Lung (tissue), 12 donors: Measurements from ENCODE around the gene TNFRSF4. TPM values are rescaled to one million over a fixed set of nuclear protein-coding genes. Genes with fewer than 3 reads are reported as not detected.

ENCODE experiments used
- ATAC-seq: fragments of 200-7000 bp; cut with Tn5 transposase; one replicate; pipeline ENCODE4 v1.9.1; 2020; ENCODE audit warnings: moderate number of reproducible peaks; ENCODE audit not compliant: insufficient read depth, low FRiP score
- DNase-seq, 3 donors: peaks; one replicate each; pipeline ENCODE4 v3.0.0-alpha.2; 2013 to 2017
- H3K27ac ChIP-seq, 2 donors: one replicate each; pipeline ENCODE4 v1.5.1; 2013; ENCODE audit warnings: mild to moderate bottlenecking in 2 of 2, moderate library complexity in 2 of 2, control low read depth in 1 of 2, inconsistent platforms in 1 of 2, low read depth in 1 of 2, low read length in 1 of 2
- H3K27me3 ChIP-seq, 3 donors: one replicate each; pipeline ENCODE4 v1.5.1; 2013; ENCODE audit warnings: low read length in 2 of 3; ENCODE audit not compliant: control insufficient read depth in 3 of 3, insufficient read depth in 3 of 3
- H3K36me3 ChIP-seq, 4 donors: one replicate each; pipeline ENCODE4 v1.5.1; 2013; ENCODE audit warnings: low read length in 4 of 4, mild to moderate bottlenecking in 1 of 4, moderate library complexity in 1 of 4; ENCODE audit not compliant: control insufficient read depth in 4 of 4, insufficient read depth in 4 of 4
- H3K4me1 ChIP-seq, 5 donors: one replicate each; pipeline ENCODE4 v1.5.1; 2013; ENCODE audit warnings: low read length in 5 of 5, mild to moderate bottlenecking in 2 of 5, moderate library complexity in 1 of 5; ENCODE audit not compliant: control insufficient read depth in 5 of 5, insufficient read depth in 5 of 5
- H3K4me3 ChIP-seq: one replicate; pipeline ENCODE4 v1.5.1; 2013; ENCODE audit warnings: mild to moderate bottlenecking, control low read depth, moderate library complexity
- H3K9ac ChIP-seq, 2 donors: one replicate each; pipeline ENCODE4 v1.5.1; 2013; ENCODE audit warnings: low read length in 2 of 2, control low read depth in 1 of 2; ENCODE audit not compliant: insufficient read depth in 1 of 2
- H3K9me3 ChIP-seq, 4 donors: one replicate each; pipeline ENCODE4 v1.5.1; 2013; ENCODE audit warnings: low read length in 3 of 4, mild to moderate bottlenecking in 1 of 4, moderate library complexity in 1 of 4; ENCODE audit not compliant: control insufficient read depth in 4 of 4, insufficient read depth in 3 of 4
- CTCF ChIP-seq: IDR thresholded peaks from 2 replicates; pipeline ENCODE4 v1.5.1; 2012; ENCODE audit warnings: mild to moderate bottlenecking; ENCODE audit errors: control extremely low read depth, extremely low read depth
- WGBS, 2 donors: extraction: QIAGEN DNeasy Blood & Tissue Kit; methylation state at CpG; one replicate each; pipeline ENCODE4 v1.1.7; 2013; 5-methylcytosine and 5-hydroxymethylcytosine counted together
- polyA plus RNA-seq, 2 donors: library from polyadenylated mRNA; stranded (reverse); fragments of 200-250 nt; gene quantifications; one replicate each; pipeline ENCODE4 v1.2.1, GENCODE V29; 2013
- total RNA-seq, 2 donors: library from RNA; depleted of rRNA in 1 of 2; stranded (reverse); fragments of >200 nt in 1 of 2; gene quantifications; one replicate each; pipeline ENCODE4 v1.2.1, GENCODE V29; 2014 to 2021
- donor health status: control.
- donor health status: control.
- donor health status: Bipolar disorder and iron deficiency.
- donor health status: healthy.
- donor health status: DM: yes; HTN: yes; CAD: no.

Gene TNFRSF4
- total and polyA plus RNA-seq, 4 donors, result 3.6 to 11.3 (median 6.9) TPM

- Histone ChIP-seq H3K9me3 (no peaks in the 10 kb centered on the region), H3K4me3 (no peak overlapping the region), H3K27me3 (no peaks in the 10 kb centered on the region), H3K27ac (no peak overlapping the region), H3K9ac (no peak overlapping the region), H3K4me1 (peaks cover 0 to 9% (median 7%) of the 10 kb centered on the region in 5 donors), H3K36me3 (peaks cover 4 to 59% (median 9%) of the 10 kb centered on the region in 4 donors)
- 92 to 96% methylated on average over 42 to 44 of the region's 44 CpGs for WGBS, 2 donors
- ATAC-seq (no peak), DNase-seq (no peak)
- no peak for TF ChIP-seq CTCF
Observed at GRCh38 chr1:1226566-1227362, 12.8 kb upstream of the TNFRSF4 start.

- H3K9me3 ChIP-seq, result no peaks in the 10 kb centered on the region
- 90 to 93% methylated on average over 18 of the region's 18 CpGs for WGBS, 2 donors
- DNase-seq, result no peak
Observed at GRCh38 chr1:1225913-1226312, 12.0 kb upstream of the TNFRSF4 start.

GRCh38 chr1:1225238-1225845 lies 11.4 kb upstream of the TNFRSF4 start:
- ATAC-seq, result no peak
- no peak for DNase-seq
- Histone ChIP-seq H3K4me3 (no peak overlapping the region), H3K27ac (no peak overlapping the region), H3K9ac (no peak overlapping the region), H3K9me3 (no peaks in the 10 kb centered on the region), H3K36me3 (peaks cover 6 to 70% (median 13%) of the 10 kb centered on the region in 4 donors), H3K27me3 (no peaks in the 10 kb centered on the region), H3K4me1 (peaks cover 0 to 9% (median 0%) of the 10 kb centered on the region in 5 donors)
- no peak for TF ChIP-seq CTCF
- 80 to 93% methylated on average over 34 of the region's 34 CpGs for WGBS, 2 donors

More at GRCh38 chr1:1225913-1226312, 12.0 kb upstream of the TNFRSF4 start:
- H3K9ac ChIP-seq, result no peak overlapping the region
- no peaks in the 10 kb centered on the region for H3K27me3 ChIP-seq
- no peak for TF ChIP-seq CTCF
- H3K4me1 ChIP-seq, result peaks cover 0 to 9% (median 5%) of the 10 kb centered on the region in 5 donors
- ATAC-seq, result no peak
- no peak overlapping the region for H3K4me3 ChIP-seq
- no peak overlapping the region for H3K27ac ChIP-seq
- peaks cover 6 to 65% (median 13%) of the 10 kb centered on the region in 4 donors for H3K36me3 ChIP-seq
